ENCODE measurements around the gene PCLO.

Gene PCLO

GRCh38 chr7:83077328-83077727 lies 85.4 kb downstream of the PCLO start:
- H3K27ac ChIP-seq = no peak overlapping the region
- TF ChIP-seq, protein P1, sequence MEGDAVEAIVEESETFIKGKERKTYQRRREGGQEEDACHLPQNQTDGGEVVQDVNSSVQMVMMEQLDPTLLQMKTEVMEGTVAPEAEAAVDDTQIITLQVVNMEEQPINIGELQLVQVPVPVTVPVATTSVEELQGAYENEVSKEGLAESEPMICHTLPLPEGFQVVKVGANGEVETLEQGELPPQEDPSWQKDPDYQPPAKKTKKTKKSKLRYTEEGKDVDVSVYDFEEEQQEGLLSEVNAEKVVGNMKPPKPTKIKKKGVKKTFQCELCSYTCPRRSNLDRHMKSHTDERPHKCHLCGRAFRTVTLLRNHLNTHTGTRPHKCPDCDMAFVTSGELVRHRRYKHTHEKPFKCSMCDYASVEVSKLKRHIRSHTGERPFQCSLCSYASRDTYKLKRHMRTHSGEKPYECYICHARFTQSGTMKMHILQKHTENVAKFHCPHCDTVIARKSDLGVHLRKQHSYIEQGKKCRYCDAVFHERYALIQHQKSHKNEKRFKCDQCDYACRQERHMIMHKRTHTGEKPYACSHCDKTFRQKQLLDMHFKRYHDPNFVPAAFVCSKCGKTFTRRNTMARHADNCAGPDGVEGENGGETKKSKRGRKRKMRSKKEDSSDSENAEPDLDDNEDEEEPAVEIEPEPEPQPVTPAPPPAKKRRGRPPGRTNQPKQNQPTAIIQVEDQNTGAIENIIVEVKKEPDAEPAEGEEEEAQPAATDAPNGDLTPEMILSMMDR (IDR thresholded peaks at IDR 0.05) = no peak
- TF ChIP-seq ZFX (IDR thresholded peaks at IDR 0.05; ENCODE audit: borderline replicate concordance) = no peak

DNA sequence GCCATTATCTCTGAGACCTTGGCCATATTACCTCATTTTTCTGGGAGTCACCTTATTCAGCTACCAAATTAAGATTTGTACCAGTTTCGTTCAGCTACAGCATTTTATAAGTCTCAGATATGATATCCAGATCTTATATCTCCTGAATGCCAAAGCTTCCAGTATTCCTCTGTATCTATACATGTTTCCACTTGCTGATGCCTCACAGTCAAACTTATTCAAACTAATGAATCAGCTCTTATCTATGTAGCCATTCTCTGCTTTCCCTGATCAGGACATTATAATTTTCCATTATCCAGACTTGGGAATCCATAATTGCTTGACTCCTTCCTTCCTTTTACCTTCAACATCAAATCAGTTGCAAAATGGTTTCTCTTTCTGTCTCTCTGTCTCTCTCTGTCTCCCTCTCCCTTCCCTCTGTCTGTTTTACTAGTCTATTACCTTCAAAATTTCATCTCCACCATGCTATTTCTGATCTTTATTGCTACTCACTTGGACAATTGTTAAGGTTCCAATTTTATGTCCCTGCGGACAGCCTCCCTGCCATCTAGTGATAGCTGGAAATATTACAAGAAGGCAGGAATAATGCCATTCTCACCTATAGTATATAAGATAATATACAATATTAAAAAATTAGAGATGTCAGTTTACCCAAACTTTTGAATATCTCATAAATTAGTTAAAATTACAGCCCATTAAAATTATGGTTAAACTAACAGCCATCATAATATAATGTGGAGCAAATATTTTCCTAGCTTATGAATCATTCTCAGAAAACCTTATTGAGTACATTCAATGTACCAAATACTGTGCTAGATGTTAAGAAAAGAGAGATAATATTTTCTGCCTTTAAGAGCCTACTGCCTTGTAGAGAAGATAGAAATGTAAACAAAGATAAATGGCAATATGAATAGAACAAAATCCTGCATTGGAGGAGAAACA lies 89.8 kb downstream of the PCLO start:
- TF ChIP-seq, protein P1 (IDR thresholded peaks at IDR 0.05) = peak; percentile 80
- no peak for TF ChIP-seq ZFX (IDR thresholded peaks at IDR 0.05; ENCODE audit: borderline replicate concordance)
- H3K27ac ChIP-seq = no peak overlapping the region

GRCh38 chr7:83065714-83066113 lies 97.0 kb downstream of the PCLO start:
- no peak overlapping the region for H3K27ac ChIP-seq
- TF ChIP-seq, protein P1 (IDR thresholded peaks at IDR 0.05) = no peak
- no peak for TF ChIP-seq ZFX (IDR thresholded peaks at IDR 0.05; ENCODE audit: borderline replicate concordance)

GRCh38 chr7:83060218-83060617 lies 102.5 kb downstream of the PCLO start:
- TF ChIP-seq, protein P1 (IDR thresholded peaks at IDR 0.05) = no peak
- TF ChIP-seq ZFX (IDR thresholded peaks at IDR 0.05; ENCODE audit: borderline replicate concordance) = no peak
- H3K27ac ChIP-seq = no peak overlapping the region

DNA sequence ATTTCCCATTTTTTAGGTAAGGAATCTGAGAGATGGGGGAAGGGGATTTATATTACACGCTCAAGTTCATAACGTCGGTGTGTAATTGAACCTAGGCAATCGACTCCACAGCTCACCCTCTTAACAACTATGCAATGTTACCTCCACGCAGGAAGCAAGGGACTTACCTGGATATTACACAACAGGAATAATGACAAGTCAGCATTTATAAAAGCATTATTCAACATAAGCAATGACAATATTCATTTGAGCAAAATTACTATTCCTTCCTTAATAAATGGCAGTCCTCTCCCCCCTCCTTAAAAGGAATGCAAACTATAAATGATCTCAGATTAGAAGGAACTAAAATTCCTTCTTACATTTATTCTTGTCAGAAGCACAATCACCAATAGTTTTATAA lies 104.0 kb downstream of the PCLO start:
- no peak overlapping the region for H3K27ac ChIP-seq
- TF ChIP-seq, protein P1 (IDR thresholded peaks at IDR 0.05) = no peak
- TF ChIP-seq ZFX (IDR thresholded peaks at IDR 0.05; ENCODE audit: borderline replicate concordance) = no peak

GRCh38 chr7:83055197-83055596 lies 107.5 kb downstream of the PCLO start:
- TF ChIP-seq, protein P1 (IDR thresholded peaks at IDR 0.05) = no peak
- TF ChIP-seq ZFX (IDR thresholded peaks at IDR 0.05; ENCODE audit: borderline replicate concordance) = no peak
- no peak overlapping the region for H3K27ac ChIP-seq

GRCh38 chr7:83054472-83054871 lies 108.2 kb downstream of the PCLO start:
- no peak overlapping the region for H3K27ac ChIP-seq
- TF ChIP-seq, protein P1 (IDR thresholded peaks at IDR 0.05) = no peak
- no peak for TF ChIP-seq ZFX (IDR thresholded peaks at IDR 0.05; ENCODE audit: borderline replicate concordance)
